Activated naive CD8-positive, alpha-beta T cell treated with anti-CD3 and anti-CD28 coated beads, Interleukin-2, amount 50 U/mL, for 16 hours (primary cell): ENCODE data around the gene SIRT4.
"Not testable (repeated sequence)": the region's sequence is repeated elsewhere in the genome, so short reads cannot be mapped to it uniquely, and the experiment has no call there.

Source experiments
- DNase-seq: peaks from one replicate; pipeline ENCODE4 v3.0.0-alpha.2; 2020; ENCODE audit warnings: low read depth, low spot score

Gene SIRT4

GRCh38 chr12:120335447-120335846 lies 33.3 kb downstream of the SIRT4 start:
- DNase-seq, result not testable (repeated sequence)

- DNase-seq, result not testable (repeated sequence)
Observed at GRCh38 chr12:120336392-120336791, 34.3 kb downstream of the SIRT4 start.

- DNase-seq, result no peak
Observed at GRCh38 chr12:120337730-120338129, 35.6 kb downstream of the SIRT4 start.

GRCh38 chr12:120339256-120339655 lies 37.1 kb downstream of the SIRT4 start:
- DNase-seq, result no peak

- no peak for DNase-seq
Observed at GRCh38 chr12:120342175-120343038, 40.3 kb downstream of the SIRT4 start.

- DNase-seq, result no peak
Observed at GRCh38 chr12:120343039-120343537, 41.0 kb downstream of the SIRT4 start.

GRCh38 chr12:120343692-120344091 lies 41.6 kb downstream of the SIRT4 start:
- DNase-seq, result no peak

GRCh38 chr12:120346031-120346430 lies 43.9 kb downstream of the SIRT4 start:
- DNase-seq, result no peak

GRCh38 chr12:120346681-120347080 lies 44.6 kb downstream of the SIRT4 start:
- DNase-seq, result no peak

- no peak for DNase-seq
Observed at GRCh38 chr12:120347766-120348165, 45.6 kb downstream of the SIRT4 start.

GRCh38 chr12:120350576-120351350 lies 48.6 kb downstream of the SIRT4 start:
- DNase-seq, result no peak

GRCh38 chr12:120352117-120352516 lies 50.0 kb downstream of the SIRT4 start:
- DNase-seq, result no peak

- DNase-seq, result no peak
Observed at GRCh38 chr12:120353136-120353535, 51.0 kb downstream of the SIRT4 start.

GRCh38 chr12:120353556-120354317 lies 51.6 kb downstream of the SIRT4 start:
- DNase-seq, result no peak

- peak; percentile 62 for DNase-seq
Observed at GRCh38 chr12:120356567-120357030, 54.5 kb downstream of the SIRT4 start.

- no peak for DNase-seq
Observed at GRCh38 chr12:120357104-120357503, 55.0 kb downstream of the SIRT4 start.

GRCh38 chr12:120358412-120359100 lies 56.4 kb downstream of the SIRT4 start:
- no peak for DNase-seq

GRCh38 chr12:120359128-120359527 lies 57.0 kb downstream of the SIRT4 start:
- no peak for DNase-seq

- DNase-seq, result no peak
Observed at GRCh38 chr12:120361506-120362208, 59.5 kb downstream of the SIRT4 start.
